GM12891 (cell line): Measurements from ENCODE around the gene PNISR. TPM values are rescaled to one million over a fixed set of nuclear protein-coding genes. Genes with fewer than 3 reads are reported as not detected.
"Not testable (repeated sequence)": the region's sequence is repeated elsewhere in the genome, so short reads cannot be mapped to it uniquely, and the experiment has no call there.

Experiments
- DNase-seq: peaks from one replicate; pipeline ENCODE4 v3.0.0; 2011; ENCODE audit warnings: low spot score; ENCODE audit not compliant: insufficient read length
- FAIRE-seq: peaks from 2 replicates; lab custom pipeline; 2011; peaks lifted over from hg19 to GRCh38; lab: Jason Lieb, UNC
- PAX5 ChIP-seq: IDR thresholded peaks from 2 replicates; pipeline ENCODE4 v1.6.1; 2011; ENCODE audit warnings: low read length, moderate library complexity, mild to moderate bottlenecking; ENCODE audit not compliant: insufficient read depth, severe bottlenecking
- POLR2A ChIP-seq: IDR thresholded peaks from 2 replicates; pipeline ENCODE4 v1.6.1; 2011; ENCODE audit warnings: low read depth, low read length, control low read depth
- POLR2AphosphoS5 ChIP-seq: IDR thresholded peaks from 2 replicates; pipeline ENCODE4 v1.6.1; 2011; ENCODE audit warnings: low read depth, low read length, control low read depth
- POU2F2 ChIP-seq: IDR thresholded peaks from 2 replicates; pipeline ENCODE4 v1.6.1; 2011; ENCODE audit warnings: low read depth, mild to moderate bottlenecking, control low read depth, low read length, moderate library complexity
- SPI1 ChIP-seq: IDR thresholded peaks from 2 replicates; pipeline ENCODE4 v1.6.1; 2011; ENCODE audit warnings: low read depth, low read length, control low read depth
- TAF1 ChIP-seq: IDR thresholded peaks from 2 replicates; pipeline ENCODE4 v1.6.1; 2011; ENCODE audit warnings: low read depth, low read length, control low read depth
- polyA plus RNA-seq: library from polyadenylated mRNA; unstranded; fragments of >200 nt; gene quantifications from one replicate; pipeline ENCODE4 v1.2.1, GENCODE V29; 2012; ENCODE audit warnings: low read depth, missing spikeins, inconsistent platforms; ENCODE audit not compliant: missing spikeins

The PNISR gene
- 98.7 TPM for polyA plus RNA-seq

GRCh38 chr6:99424761-99425646, at the start of gene PNISR:
Gene PNISR, minus strand, starts transcription at chr6:99425308. Its CDS starts 10,649 bp downstream, at chr6:99414659.
- DNase-seq: peak; percentile 48
- TF ChIP-seq POU2F2 (peak; percentile 62; the same call in 1 of the 2 replicates), SPI1 (no peak), PAX5 (no peak), POLR2AphosphoS5 (peak; percentile 86), TAF1 (peak; percentile 70; the same call in 1 of the 2 replicates), POLR2A (peak; percentile 85)
- peak; percentile 97 for FAIRE-seq

GRCh38 chr6:99473730-99474129, 48.6 kb upstream of the PNISR start:
- no peak for TF ChIP-seq POLR2AphosphoS5
- TF ChIP-seq TAF1: no peak
- TF ChIP-seq PAX5: no peak
- no peak for TF ChIP-seq SPI1
- TF ChIP-seq POLR2A: no peak
- TF ChIP-seq POU2F2: no peak
- no peak for DNase-seq
- no peak for FAIRE-seq

- FAIRE-seq (no peak), DNase-seq (no peak)
- no peak for TF ChIP-seq SPI1
- TF ChIP-seq POLR2AphosphoS5: no peak
- no peak for TF ChIP-seq POU2F2
- no peak for TF ChIP-seq TAF1
- no peak for TF ChIP-seq POLR2A
- TF ChIP-seq PAX5: no peak
Observed at GRCh38 chr6:99471638-99472037, 46.5 kb upstream of the PNISR start.

GRCh38 chr6:99467509-99468106, 42.5 kb upstream of the PNISR start:
- peak; percentile 51 for FAIRE-seq
- DNase-seq: no peak
- no peak for TF ChIP-seq POLR2AphosphoS5
- no peak for TF ChIP-seq TAF1
- TF ChIP-seq POLR2A: no peak
- no peak for TF ChIP-seq SPI1
- no peak for TF ChIP-seq POU2F2
- no peak for TF ChIP-seq PAX5

- DNase-seq: not testable (repeated sequence)
- FAIRE-seq: peak; percentile 72
Observed at GRCh38 chr6:99459133-99459532, 34.0 kb upstream of the PNISR start.

- DNase-seq (no peak), FAIRE-seq (peak; percentile 75)
Observed at GRCh38 chr6:99458319-99458718, 33.2 kb upstream of the PNISR start.

GRCh38 chr6:99446076-99446475, 21.0 kb upstream of the PNISR start:
- FAIRE-seq: no peak
- TF ChIP-seq SPI1 (no peak), POLR2A (no peak), PAX5 (no peak), POU2F2 (no peak), TAF1 (no peak), POLR2AphosphoS5 (no peak)
- no peak for DNase-seq

More at GRCh38 chr6:99458319-99458718, 33.2 kb upstream of the PNISR start:
- TF ChIP-seq TAF1: no peak
- no peak for TF ChIP-seq POLR2AphosphoS5
- TF ChIP-seq POLR2A: no peak
- TF ChIP-seq POU2F2: no peak
- TF ChIP-seq PAX5: no peak
- TF ChIP-seq SPI1: no peak

- DNase-seq (no peak), FAIRE-seq (peak; percentile 51)
- TF ChIP-seq TAF1: no peak
Observed at GRCh38 chr6:99434702-99435530, 9.8 kb upstream of the PNISR start.

- DNase-seq (no peak), FAIRE-seq (no peak)
- TF ChIP-seq SPI1: no peak
- no peak for TF ChIP-seq TAF1
- TF ChIP-seq POLR2A: no peak
- no peak for TF ChIP-seq POLR2AphosphoS5
- no peak for TF ChIP-seq PAX5
- TF ChIP-seq POU2F2: no peak
Observed at GRCh38 chr6:99432877-99433276, 7.8 kb upstream of the PNISR start.
